GM04504 (cell line): ENCODE measurements around the gene ATRNL1.
A peak's percentile ranks its signal among the peaks of the same experiment; 100 is the strongest.
"Not testable (repeated sequence)": the region's sequence is repeated elsewhere in the genome, so short reads cannot be mapped to it uniquely, and the experiment has no call there.

Experiments used
- DNase-seq: peaks from one replicate; pipeline ENCODE4 v3.0.0-alpha.2; 2012; ENCODE audit warnings: low read depth

Gene ATRNL1

GRCh38 chr10:115091161-115091560, 2.0 kb upstream of the ATRNL1 start:
- no peak for DNase-seq

GRCh38 chr10:115092258-115092554, 959 bp upstream of the ATRNL1 start:
- no peak for DNase-seq

- no peak for DNase-seq
Measured at GRCh38 chr10:115092555-115093285, 445 bp upstream of the ATRNL1 start.

GRCh38 chr10:115093776-115094408, 727 bp downstream of the ATRNL1 start:
- DNase-seq = no peak

- DNase-seq = no peak
Measured at GRCh38 chr10:115094416-115095140, 1.4 kb downstream of the ATRNL1 start.

DNA sequence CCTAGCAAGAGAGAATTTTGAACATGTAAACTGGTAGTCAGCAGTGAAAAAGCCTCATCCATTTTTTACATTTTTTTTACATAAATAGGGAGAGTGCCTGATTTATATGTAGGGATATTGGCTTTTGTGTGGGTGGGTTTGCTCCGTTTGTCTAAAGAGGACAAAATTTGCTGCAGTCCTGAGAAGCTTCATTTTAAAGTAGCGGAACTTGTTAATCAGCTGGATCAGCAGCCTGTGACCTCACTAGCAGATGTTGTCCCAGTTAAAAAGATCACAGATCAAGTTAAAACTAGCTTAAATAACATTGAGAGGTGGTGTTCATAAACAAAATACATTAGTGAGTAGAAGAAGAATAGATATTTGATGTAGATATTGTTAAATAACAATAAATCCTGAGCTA, 2.6 kb downstream of the ATRNL1 start:
- DNase-seq = no peak

DNA sequence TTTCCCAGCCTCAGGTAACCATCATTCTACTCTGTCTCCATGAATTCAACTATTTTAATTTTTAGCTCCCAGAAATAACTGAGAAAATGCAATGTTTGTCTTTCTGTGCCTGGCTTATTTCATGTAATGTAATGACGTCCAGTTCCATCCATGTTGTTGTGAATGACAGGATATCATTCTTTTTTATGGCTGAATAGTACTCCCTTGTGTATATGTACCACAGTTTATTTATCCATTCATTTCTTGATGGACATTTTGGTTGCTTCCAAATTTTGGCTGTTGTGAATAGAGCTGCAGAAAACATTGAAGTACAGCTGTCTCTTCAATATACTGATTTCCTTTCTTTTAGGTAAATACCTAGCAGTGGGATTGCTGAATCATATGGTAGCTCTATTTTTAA, 10.5 kb downstream of the ATRNL1 start:
- no peak for DNase-seq

DNA sequence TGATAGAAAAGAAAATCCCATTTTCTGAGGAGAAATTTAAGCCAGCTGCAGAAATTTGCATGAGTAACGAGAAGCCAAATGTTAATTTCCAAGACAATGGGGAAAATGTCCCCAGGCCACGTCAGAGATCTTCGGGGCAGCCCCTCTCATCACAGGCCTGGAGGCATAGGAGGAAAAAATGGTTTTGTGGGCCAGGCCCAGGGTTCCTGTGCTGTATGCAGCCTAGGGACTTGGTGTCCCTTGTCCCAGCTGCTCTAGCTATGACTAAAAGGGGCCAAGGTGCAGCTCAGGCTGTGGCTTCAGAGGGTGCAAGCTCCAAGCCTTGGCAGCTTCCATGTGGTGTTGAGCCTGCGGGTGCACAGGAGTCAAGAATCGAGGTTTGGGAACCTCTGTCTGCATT, 12.2 kb downstream of the ATRNL1 start:
- DNase-seq = not testable (repeated sequence)

DNA sequence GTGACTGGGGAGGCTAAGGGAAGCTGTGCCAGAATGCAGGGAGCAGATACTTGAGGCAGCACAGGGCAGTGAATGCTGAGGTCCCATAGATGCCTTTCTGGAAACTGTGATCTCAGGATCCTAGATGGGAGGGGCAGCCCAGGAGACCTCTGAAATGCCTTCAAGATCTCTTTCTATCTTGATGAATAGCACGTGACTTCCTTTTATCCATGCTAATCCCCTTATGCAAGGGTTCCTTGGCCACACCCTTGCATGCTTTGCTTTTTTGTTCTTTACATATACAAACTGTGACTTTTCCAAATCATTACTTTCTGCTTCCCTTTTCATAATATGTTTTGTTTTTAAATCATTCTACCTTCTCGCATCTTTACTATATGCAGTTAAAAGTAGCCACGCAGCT, 14.7 kb downstream of the ATRNL1 start:
- no peak for DNase-seq

DNA sequence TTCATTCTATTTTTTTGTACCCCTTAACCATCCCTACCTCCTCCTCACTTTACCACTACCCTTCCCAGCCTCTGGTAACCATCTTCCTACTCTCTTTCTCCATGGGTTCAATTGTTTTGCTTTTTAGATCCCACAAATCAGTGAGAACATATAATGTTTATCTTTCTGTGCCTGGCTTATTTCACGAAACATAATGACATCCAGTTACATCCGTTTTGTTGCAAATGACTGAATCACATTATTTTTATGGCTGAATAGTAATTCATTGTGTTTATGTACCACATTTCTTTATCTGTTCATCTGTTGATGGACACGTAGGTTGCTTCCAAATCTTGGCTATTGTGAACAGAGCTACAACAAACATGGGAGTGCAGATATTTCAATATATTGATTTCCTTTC, 24.1 kb downstream of the ATRNL1 start:
- DNase-seq = no peak

GRCh38 chr10:115118346-115118745, 25.2 kb downstream of the ATRNL1 start:
- no peak for DNase-seq

GRCh38 chr10:115125505-115125904, 32.3 kb downstream of the ATRNL1 start:
- DNase-seq = no peak

- peak; percentile 11 for DNase-seq
Measured at GRCh38 chr10:115129752-115130151, 36.6 kb downstream of the ATRNL1 start.

- no peak for DNase-seq
Measured at GRCh38 chr10:115136616-115137015, 43.5 kb downstream of the ATRNL1 start.

GRCh38 chr10:115141254-115141653, 48.1 kb downstream of the ATRNL1 start:
- no peak for DNase-seq

- no peak for DNase-seq
Measured at GRCh38 chr10:115157357-115157756, 64.2 kb downstream of the ATRNL1 start.

- DNase-seq = no peak
Measured at GRCh38 chr10:115163129-115163528, 70.0 kb downstream of the ATRNL1 start.

DNA sequence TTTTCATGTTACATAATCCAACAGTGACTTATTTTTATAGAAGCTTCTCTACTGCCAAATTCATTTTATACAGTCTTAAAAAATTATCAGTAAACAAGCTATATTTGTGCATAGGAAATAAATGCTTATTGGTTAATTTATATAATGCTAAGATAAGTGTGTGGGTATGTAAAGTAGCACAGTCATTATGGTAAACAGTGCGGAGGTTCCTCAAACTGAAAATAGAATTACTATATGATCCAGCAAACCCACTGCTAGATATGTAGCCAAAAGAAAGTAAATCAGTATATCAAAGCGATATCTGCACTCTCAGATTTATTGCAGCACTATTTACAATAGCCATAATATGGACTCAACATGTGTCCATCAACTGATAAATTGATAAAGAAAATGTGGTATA, 71.1 kb downstream of the ATRNL1 start:
- no peak for DNase-seq

DNA sequence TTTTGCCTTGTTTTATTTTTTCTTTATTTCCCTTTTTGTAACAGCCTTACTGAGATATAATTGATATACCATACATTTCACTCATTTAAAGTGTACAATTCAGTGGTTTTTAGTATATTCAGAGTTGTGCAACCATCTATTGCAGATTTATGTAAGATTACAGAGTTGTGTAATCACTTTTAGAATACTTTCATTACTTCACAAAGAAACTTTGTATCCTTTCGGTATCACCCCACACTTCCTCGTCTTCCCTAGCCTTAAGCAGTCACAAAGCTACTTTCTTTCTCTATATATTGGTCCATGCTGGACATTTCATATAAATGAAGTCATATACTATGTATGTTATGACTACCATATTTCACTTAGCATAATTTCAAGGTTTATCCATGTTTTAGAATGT, 74.6 kb downstream of the ATRNL1 start:
- DNase-seq = no peak

DNA sequence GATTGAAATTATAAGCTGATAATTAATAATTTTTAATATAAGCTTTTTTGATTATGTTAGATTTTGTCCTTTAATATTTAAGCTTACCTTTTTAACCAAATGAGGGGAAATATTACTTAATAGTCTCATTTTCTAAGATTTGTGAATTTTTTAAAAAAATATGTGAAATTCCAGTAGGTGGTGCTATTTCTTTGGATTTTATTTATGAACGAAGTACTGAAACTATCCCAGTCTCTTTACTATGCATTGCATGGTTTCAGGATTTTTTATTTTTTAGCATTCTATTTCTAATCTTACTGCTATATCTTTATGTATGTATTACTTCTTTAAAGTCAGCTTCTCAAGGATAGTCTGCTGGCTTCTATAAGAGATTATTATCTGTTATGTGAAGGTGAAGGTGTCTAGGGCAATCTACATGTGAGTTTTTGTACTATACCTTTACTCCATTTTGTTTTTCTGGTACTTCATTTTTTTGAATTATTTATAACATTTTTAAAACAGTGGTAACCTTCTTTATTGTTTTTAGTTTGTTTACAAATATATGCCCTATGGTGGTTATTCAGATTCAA, 78.3 kb downstream of the ATRNL1 start:
- DNase-seq = peak; percentile 2

- DNase-seq = no peak
Measured at GRCh38 chr10:115173915-115174443, 80.8 kb downstream of the ATRNL1 start.

- peak; percentile 3 for DNase-seq
Measured at GRCh38 chr10:115207276-115207675, 114.1 kb downstream of the ATRNL1 start.

DNA sequence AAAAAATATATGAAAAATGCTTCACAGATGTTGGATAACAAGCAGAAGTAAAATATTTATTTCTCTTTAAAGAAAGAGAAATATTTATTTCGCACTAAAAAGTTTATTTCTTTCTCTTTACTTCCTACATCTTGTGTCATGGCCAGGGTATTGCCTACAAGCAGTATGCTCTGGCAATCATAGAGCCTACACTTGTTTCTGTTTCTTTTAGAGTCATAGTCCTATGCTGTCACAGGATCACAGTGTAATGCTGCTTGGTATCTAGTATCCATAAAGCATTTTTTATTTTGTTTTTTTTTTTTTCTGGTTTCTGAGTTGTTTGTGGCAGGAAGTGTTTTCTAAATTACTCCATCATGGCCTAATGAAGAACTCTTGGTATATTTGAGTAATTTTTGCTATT, 116.0 kb downstream of the ATRNL1 start:
- peak; percentile 16 for DNase-seq
